Mesendoderm (in vitro differentiated cells): ENCODE measurements around the gene VDR.
"Not testable (repeated sequence)": the region's sequence is repeated elsewhere in the genome, so short reads cannot be mapped to it uniquely, and the experiment has no call there.

ENCODE experiments used
- DNase-seq: peaks from one replicate; pipeline ENCODE4 v3.0.0; 2013
- H2AK5ac ChIP-seq: 2 replicates; pipeline ENCODE4 v1.6.1; 2013; ENCODE audit warnings: low read length, inconsistent platforms
- H2BK120ac ChIP-seq: 2 replicates; pipeline ENCODE4 v1.6.1; 2013; ENCODE audit warnings: low read depth, mild to moderate bottlenecking, low read length, moderate library complexity, mixed read lengths
- H2BK15ac ChIP-seq: replicated peaks from 2 replicates; pipeline ENCODE4 v1.6.1; 2013; ENCODE audit warnings: low read depth, mild to moderate bottlenecking, moderate library complexity
- H2BK5ac ChIP-seq: 2 replicates; pipeline ENCODE4 v1.6.1; 2013; ENCODE audit warnings: low read length, inconsistent platforms
- H3K18ac ChIP-seq: 2 replicates; pipeline ENCODE4 v1.6.1; 2013; ENCODE audit warnings: mild to moderate bottlenecking, low read length, mixed read lengths
- H3K23ac ChIP-seq: one replicate; pipeline ENCODE4 v1.6.1; 2013; ENCODE audit warnings: low read length
- H3K27ac ChIP-seq: 2 replicates; pipeline ENCODE4 v1.5.1; 2013; ENCODE audit warnings: low read depth, mild to moderate bottlenecking, inconsistent platforms, low read length, moderate library complexity
- H3K27me3 ChIP-seq: 2 replicates; pipeline ENCODE4 v1.6.1; 2013; ENCODE audit warnings: low read length, control low read depth, mild to moderate bottlenecking, inconsistent platforms; ENCODE audit not compliant: insufficient read depth, poor library complexity
- H3K36me3 ChIP-seq: 2 replicates; pipeline ENCODE4 v1.6.1; 2013; ENCODE audit warnings: low read length, inconsistent platforms; ENCODE audit not compliant: control insufficient read depth, insufficient read depth
- H3K4ac ChIP-seq: one replicate; pipeline ENCODE4 v1.6.1; 2013; ENCODE audit warnings: low read depth, mild to moderate bottlenecking, low read length, moderate library complexity
- H3K4me1 ChIP-seq: 2 replicates; pipeline ENCODE4 v1.6.1; 2013; ENCODE audit warnings: low read depth, low read length, inconsistent platforms; ENCODE audit not compliant: control insufficient read depth
- H3K4me2 ChIP-seq: 2 replicates; pipeline ENCODE4 v1.6.1; 2013; ENCODE audit warnings: low read length
- H3K4me3 ChIP-seq: 2 replicates; pipeline ENCODE4 v1.5.1; 2013; ENCODE audit warnings: mild to moderate bottlenecking, low read length
- H3K56ac ChIP-seq: one replicate; pipeline ENCODE4 v1.6.1; 2013; ENCODE audit warnings: low read length
- H3K79me1 ChIP-seq: 2 replicates; pipeline ENCODE4 v1.6.1; 2013; ENCODE audit warnings: low read length, inconsistent platforms
- H3K79me2 ChIP-seq: 2 replicates; pipeline ENCODE4 v1.6.1; 2013; ENCODE audit warnings: mild to moderate bottlenecking, low read length; ENCODE audit not compliant: control insufficient read depth, insufficient read depth
- H3K9ac ChIP-seq: 2 replicates; pipeline ENCODE4 v1.6.1; 2013; ENCODE audit warnings: low read length, inconsistent platforms
- H4K5ac ChIP-seq: one replicate; pipeline ENCODE4 v1.6.1; 2013; ENCODE audit warnings: low read length
- H4K8ac ChIP-seq: one replicate; pipeline ENCODE4 v1.6.1; 2013; ENCODE audit warnings: low read depth, mild to moderate bottlenecking, control low read depth, low read length, moderate library complexity
- WGBS: extraction: QIAGEN DNeasy Blood & Tissue Kit; methylation state at CpG from one replicate; pipeline ENCODE4 v1.1.7; 2013; ENCODE audit warnings: low lambda C conversion rate, missing lambda C conversion rate; ENCODE audit not compliant: insufficient coverage; ENCODE audit errors: extremely low coverage; 5-methylcytosine and 5-hydroxymethylcytosine counted together

Gene VDR

DNA sequence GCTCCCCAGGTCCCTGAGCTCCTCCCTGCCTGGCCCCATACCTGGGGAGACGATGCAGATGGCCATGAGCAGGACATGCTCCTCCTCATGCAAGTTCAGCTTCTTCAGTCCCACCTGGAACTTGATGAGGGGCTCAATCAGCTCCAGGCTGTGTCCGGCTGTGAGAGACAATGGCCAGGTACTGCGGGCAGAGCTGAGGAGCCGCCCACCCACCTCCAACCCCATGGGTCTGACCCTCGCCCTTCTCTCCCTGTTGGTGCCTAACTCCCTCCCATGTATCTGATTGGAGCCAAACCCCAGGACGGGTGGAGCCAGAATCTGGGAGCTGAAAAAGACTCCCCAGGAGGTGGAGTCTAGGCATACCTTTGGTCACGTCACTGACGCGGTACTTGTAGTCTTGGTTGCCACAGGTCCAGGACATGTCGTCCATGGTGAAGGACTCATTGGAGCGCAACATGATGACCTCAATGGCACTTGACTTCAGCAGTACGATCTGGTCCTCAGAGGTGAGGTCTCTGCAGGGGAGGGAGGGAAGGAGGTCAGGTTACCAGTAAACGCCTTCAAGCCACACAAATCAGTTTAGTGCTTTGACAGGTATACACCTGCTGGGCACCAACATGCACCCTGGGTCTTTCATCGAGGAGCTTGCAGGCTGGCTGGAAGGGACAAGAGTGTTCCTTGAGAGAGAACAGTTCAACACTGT is 58.3 kb downstream of the VDR start:
- no CpG with 5 or more reads among the region's 14 CpGs for WGBS
- no peak overlapping the region for H2AK5ac ChIP-seq
- H3K4me3 ChIP-seq = no peak overlapping the region

DNA sequence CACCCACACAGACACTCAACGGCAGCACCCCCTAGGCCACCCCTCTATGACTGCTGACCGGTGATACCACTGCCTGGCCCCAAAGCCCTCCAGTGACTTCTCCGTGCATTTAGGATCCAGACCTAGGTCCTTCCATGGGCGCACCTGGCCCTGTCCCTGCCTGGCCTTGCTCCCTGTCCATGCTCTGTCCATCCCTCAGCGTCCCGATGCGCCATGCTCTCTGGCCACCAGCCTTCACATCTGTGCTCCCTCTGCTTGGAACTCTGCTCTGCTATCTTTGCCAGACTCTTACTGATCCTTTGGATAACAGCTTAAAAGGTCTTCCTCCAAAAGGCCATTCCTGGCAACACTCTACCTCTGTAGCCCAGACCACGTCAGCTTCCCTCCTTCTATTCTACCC is 59.7 kb downstream of the VDR start:
- Histone ChIP-seq H3K4me1 (no peaks in the 10 kb centered on the region), H3K18ac (no peak overlapping the region), H2AK5ac (no peak overlapping the region), H2BK120ac (no peak overlapping the region), H3K23ac (no peak overlapping the region), H3K9ac (no peak overlapping the region), H3K27ac (no peak overlapping the region), H4K8ac (no peak overlapping the region), H3K79me2 (no peaks in the 10 kb centered on the region), H4K5ac (no peak overlapping the region), H2BK5ac (no peak overlapping the region), H3K4me2 (no peak overlapping the region), H3K56ac (no peak overlapping the region), H3K27me3 (no peaks in the 10 kb centered on the region), H3K4me3 (no peak overlapping the region), H2BK15ac (no peak overlapping the region), H3K79me1 (no peaks in the 10 kb centered on the region), H3K36me3 (no peaks in the 10 kb centered on the region), H3K4ac (no peak overlapping the region)
- no peak for DNase-seq
- WGBS = no CpG with 5 or more reads among the region's 8 CpGs

More for the DNA sequence above, 58.3 kb downstream of the VDR start:
- Histone ChIP-seq H3K36me3 (no peaks in the 10 kb centered on the region), H2BK15ac (no peak overlapping the region), H2BK120ac (no peak overlapping the region), H3K27me3 (no peaks in the 10 kb centered on the region), H3K79me2 (no peaks in the 10 kb centered on the region), H3K79me1 (no peaks in the 10 kb centered on the region), H2BK5ac (no peak overlapping the region), H3K4me2 (no peak overlapping the region), H3K18ac (no peak overlapping the region), H3K4me1 (peaks cover 10% of the 10 kb centered on the region), H3K4ac (no peak overlapping the region), H4K5ac (no peak overlapping the region), H3K9ac (no peak overlapping the region), H4K8ac (no peak overlapping the region), H3K56ac (no peak overlapping the region), H3K27ac (no peak overlapping the region), H3K23ac (no peak overlapping the region)
- no peak for DNase-seq

DNA sequence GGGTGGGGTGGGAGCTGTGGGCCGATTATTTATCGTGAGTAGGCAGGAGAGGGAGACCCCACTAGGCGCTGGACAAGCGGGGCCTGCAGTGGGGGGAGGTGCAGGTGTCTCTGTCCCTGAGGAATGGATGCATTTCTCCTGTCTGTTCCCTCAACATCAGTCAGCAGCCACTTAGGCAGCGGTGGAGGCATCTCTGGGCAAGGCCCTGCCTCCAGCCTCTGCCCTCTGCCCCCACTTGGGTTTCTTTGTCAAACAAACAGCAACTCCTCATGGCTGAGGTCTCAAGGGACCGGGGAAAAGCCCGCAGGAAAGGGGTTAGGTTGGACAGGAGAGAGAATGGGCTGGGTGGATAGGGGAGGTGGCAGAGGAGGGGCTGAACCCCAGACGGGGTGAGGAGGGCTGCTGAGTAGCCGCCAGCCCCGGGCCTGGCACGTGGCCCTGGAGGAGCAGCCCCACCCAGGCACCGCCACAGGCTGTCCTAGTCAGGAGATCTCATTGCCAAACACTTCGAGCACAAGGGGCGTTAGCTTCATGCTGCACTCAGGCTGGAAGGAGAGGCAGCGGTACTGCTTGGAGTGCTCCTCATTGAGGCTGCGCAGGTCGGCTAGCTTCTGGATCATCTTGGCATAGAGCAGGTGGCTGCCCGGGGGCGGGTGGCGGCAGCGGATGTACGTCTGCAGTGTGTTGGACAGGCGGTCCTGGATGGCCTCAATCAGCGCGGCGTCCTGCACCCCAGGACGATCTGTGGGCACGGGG is 60.4 kb downstream of the VDR start:
- no peak for DNase-seq
- Histone ChIP-seq H3K27ac (no peak overlapping the region), H3K36me3 (no peaks in the 10 kb centered on the region), H3K23ac (no peak overlapping the region), H3K4ac (no peak overlapping the region), H3K4me3 (no peak overlapping the region), H2BK5ac (no peak overlapping the region), H2AK5ac (no peak overlapping the region), H2BK120ac (no peak overlapping the region), H3K4me1 (no peaks in the 10 kb centered on the region), H3K9ac (no peak overlapping the region), H4K8ac (no peak overlapping the region), H3K79me1 (no peaks in the 10 kb centered on the region), H3K56ac (no peak overlapping the region), H3K18ac (no peak overlapping the region), H4K5ac (no peak overlapping the region), H3K79me2 (no peaks in the 10 kb centered on the region), H3K27me3 (no peaks in the 10 kb centered on the region), H2BK15ac (no peak overlapping the region), H3K4me2 (no peak overlapping the region)
- WGBS = no CpG with 5 or more reads among the region's 28 CpGs

DNA sequence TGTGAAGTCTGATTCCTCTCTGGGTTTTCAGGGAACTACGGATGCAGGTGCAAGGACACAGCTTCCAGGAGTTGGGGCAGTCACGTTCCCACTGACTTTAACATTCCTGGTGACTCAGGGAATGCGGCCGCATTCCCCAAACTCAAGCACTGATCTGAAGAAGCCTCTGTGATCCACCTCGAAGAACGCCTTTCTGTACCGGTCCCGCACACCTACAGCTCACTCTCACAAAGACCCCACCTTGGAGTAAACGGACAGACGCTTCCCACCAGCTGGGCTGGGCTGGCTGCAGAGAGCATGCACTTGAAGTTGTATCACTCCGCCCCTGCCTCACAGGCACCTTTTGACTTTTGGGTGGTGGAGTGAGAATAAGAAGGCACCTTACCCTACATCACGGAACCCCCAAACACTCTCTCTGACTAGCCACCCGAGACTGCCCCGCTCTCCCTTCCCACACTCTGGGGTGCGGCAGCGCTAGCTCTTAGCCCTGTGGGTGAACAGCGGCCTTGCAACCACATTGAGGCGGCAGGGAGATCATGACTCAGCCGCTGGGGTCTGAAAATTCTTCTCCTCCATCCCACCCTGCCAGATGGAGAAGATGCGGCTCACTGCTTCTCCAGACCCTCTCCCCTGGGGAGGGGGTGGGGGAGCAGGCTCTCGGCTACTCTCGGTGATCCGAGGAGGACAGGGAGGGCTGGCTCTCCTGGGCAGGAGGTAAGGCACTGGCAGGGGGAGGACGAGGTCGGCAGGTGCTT is 61.4 kb downstream of the VDR start:
- Histone ChIP-seq H3K4me2 (no peak overlapping the region), H2AK5ac (no peak overlapping the region), H3K56ac (peak overlapping the region; percentile 28), H3K4me1 (no peaks in the 10 kb centered on the region), H3K27ac (no peak overlapping the region), H3K23ac (no peak overlapping the region), H3K4ac (no peak overlapping the region), H2BK5ac (no peak overlapping the region), H2BK120ac (no peak overlapping the region), H3K18ac (no peak overlapping the region), H4K8ac (no peak overlapping the region), H4K5ac (no peak overlapping the region), H3K27me3 (no peaks in the 10 kb centered on the region), H3K36me3 (no peaks in the 10 kb centered on the region), H3K9ac (no peak overlapping the region), H3K4me3 (no peak overlapping the region), H3K79me1 (no peaks in the 10 kb centered on the region), H2BK15ac (no peak overlapping the region), H3K79me2 (no peaks in the 10 kb centered on the region)
- DNase-seq = peak; percentile 81
- WGBS = no CpG with 5 or more reads among the region's 25 CpGs

DNA sequence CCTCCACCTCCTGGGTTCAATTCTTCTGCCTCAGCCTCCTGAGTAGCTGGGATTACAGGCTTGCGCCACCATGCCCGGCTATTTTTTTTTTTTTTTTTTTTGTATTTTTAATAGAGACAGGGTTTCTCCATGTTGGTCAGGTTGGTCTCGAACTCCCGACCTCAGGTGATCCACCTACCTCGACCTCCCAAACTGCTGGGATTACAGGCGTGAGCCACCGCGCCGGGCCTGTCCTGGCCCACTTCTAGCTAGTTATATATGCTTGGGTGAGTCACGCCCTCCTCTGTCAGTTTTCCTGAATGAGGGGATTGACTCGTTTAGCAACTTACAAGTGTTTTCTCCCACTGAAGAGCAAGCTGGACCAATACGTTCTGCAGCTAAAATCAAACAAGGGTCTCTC is 62.3 kb downstream of the VDR start:
- H2AK5ac ChIP-seq, H2BK5ac ChIP-seq, H2BK120ac ChIP-seq, H2BK15ac ChIP-seq, H4K8ac ChIP-seq, H3K27ac ChIP-seq, H3K18ac ChIP-seq, H3K4me1 ChIP-seq, H3K79me2 ChIP-seq, H3K4me2 ChIP-seq, H4K5ac ChIP-seq, H3K79me1 ChIP-seq, H3K56ac ChIP-seq, H3K36me3 ChIP-seq, H3K4ac ChIP-seq, H3K4me3 ChIP-seq, H3K9ac ChIP-seq, H3K23ac ChIP-seq, DNase-seq, H3K27me3 ChIP-seq: not testable (repeated sequence)
- WGBS = no CpG with 5 or more reads among the region's 12 CpGs
